DMS 273 treated with DMSO at 0.1 percent for 48 hours (cell line): ENCODE measurements around the gene SLC5A10.
"Not testable (repeated sequence)": the region's sequence is repeated elsewhere in the genome, so short reads cannot be mapped to it uniquely, and the experiment has no call there.

Source experiments
- DNase-seq: peaks from one replicate; lab custom pipeline; 2025; lab: John Stamatoyannopoulos, UW

The SLC5A10 gene

DNA sequence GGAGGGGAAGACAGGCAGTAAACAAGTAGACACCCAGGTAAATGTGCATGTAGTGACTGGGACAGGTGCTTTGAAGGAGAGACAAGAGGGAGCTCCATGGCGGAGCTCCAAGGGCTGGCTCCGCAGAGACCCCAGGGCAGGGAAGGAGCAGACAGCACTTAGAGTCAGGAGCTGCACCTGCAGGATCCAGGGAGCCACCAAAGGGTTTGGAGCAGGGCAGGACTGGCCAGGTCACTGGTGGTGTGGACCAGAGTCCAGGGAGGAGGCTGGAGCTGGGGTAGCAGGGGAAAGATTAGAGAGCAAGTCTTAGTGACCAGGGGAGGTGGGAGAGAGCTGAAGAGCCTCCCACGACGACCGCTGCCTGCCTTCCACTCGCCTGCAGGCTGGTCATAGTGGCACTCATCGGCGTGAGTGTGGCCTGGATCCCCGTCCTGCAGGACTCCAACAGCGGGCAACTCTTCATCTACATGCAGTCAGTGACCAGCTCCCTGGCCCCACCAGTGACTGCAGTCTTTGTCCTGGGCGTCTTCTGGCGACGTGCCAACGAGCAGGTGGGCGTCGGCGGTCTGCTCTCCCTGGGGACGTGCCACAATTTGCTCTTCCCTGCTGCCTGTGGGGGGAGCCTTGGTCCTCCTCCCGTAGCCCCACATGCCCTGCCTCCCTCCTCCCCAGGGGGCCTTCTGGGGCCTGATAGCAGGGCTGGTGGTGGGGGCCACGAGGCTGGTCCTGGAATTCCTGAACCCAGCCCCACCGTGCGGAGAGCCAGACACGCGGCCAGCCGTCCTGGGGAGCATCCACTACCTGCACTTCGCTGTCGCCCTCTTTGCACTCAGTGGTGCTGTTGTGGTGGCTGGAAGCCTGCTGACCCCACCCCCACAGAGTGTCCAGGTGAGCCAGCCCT is 67.3 kb downstream of the SLC5A10 start:
- peak; percentile 24 for DNase-seq

DNA sequence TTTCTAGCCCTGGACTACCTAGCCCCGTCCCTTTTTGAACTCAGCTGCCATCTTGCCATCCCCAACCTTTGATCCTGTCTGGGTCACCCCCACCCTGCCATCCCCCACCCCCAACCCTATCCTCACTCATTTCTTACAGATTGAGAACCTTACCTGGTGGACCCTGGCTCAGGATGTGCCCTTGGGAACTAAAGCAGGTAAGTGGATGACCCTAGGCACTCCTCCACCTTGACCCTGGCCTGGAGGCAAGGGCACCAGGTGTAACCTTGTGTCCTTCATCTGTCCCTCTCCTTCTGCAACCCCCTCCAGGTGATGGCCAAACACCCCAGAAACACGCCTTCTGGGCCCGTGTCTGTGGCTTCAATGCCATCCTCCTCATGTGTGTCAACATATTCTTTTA is 68.1 kb downstream of the SLC5A10 start:
- DNase-seq: no peak

DNA sequence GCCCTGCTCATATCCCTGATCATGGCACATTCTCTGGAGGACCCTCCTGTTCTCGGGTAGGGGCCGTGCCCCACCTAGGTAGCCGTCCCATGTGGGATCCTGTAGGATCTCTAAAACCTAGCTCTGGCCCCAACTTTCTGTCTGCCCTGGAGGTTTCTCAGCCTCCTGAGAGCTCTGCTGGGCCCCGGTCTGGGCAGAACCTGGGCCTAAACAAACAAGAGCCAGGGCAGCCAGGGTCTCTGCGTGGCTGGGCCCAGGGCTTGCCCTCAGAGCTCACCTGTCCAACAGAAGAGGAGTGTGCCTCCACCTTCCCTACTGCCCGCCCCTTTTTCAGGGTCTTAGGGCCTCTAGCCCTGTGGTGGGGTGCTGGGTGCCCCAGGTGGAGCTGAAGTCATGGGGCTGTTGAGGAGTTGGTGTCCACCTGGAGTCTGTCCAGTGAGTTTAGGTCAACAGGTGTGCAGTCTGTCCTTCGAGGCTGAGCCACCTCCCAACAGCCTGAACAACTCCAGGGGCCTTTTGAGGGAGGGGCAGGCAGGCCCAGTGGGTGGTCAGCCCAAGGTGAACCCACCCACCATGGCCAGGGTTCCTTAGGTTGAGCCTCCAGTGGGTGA is 69.2 kb downstream of the SLC5A10 start:
- not testable (repeated sequence) for DNase-seq

DNA sequence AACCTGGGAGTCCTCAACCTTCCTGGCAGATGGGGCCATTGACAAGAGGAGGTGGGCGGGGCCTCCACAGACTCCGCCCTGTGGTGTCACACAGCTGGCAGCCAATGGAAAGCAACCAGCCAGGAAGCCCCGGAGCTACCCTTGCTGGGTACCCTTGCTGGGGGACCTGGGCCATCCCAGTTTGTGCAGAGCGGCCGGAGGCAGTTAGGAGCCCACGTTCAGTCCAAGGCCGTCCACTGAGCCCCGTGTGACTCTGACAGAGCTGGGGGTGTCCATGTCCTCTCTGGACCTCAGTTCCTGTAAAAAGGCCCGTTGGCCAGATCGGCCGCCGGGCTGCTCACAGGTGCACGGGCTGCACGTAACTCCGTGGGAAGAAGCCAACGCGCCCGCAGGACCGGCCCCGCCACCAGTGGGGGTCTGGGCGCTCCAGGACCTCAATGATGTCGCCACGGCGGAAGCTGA is 69.7 kb downstream of the SLC5A10 start:
- no peak for DNase-seq

DNA sequence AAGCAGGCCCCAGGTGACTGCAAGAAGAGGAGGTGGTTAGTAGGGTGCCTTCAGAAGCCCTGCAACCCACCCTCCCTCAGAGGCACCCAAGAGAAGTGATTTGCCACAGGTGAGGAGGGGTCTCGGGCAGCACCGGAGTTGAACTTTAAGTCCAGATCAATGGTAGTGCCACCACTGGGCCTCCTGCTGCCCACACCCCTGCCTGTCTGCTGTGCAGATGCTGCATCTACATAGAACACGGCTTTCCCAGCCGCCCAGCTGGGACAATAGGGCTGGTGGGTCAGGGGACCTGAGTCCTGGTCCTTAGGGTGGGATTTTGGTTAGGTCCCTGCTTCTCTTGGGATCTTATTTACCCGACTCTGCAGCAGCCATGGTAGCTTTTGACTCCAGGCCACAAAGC is 70.2 kb downstream of the SLC5A10 start:
- DNase-seq: no peak

DNA sequence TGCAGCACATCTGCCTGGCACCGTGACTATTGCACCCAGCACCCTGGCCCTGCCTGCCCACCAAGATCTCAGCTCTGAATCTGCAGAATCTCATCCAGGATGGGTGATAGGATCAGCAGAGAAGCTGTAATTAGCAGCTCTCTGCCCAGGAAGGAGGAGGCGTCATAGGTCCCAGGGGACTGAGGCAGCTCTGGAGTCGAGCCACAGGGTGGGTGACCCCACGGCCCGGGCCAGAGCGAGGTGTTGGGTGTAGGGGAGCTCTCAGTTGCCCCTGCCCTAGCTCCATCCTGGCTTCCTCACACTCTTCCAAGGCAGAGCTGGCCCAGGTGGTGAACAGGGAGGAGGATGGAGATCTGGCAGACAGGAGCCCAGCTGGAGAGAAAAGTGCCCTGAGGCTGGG is 70.8 kb downstream of the SLC5A10 start:
- DNase-seq: no peak

DNA sequence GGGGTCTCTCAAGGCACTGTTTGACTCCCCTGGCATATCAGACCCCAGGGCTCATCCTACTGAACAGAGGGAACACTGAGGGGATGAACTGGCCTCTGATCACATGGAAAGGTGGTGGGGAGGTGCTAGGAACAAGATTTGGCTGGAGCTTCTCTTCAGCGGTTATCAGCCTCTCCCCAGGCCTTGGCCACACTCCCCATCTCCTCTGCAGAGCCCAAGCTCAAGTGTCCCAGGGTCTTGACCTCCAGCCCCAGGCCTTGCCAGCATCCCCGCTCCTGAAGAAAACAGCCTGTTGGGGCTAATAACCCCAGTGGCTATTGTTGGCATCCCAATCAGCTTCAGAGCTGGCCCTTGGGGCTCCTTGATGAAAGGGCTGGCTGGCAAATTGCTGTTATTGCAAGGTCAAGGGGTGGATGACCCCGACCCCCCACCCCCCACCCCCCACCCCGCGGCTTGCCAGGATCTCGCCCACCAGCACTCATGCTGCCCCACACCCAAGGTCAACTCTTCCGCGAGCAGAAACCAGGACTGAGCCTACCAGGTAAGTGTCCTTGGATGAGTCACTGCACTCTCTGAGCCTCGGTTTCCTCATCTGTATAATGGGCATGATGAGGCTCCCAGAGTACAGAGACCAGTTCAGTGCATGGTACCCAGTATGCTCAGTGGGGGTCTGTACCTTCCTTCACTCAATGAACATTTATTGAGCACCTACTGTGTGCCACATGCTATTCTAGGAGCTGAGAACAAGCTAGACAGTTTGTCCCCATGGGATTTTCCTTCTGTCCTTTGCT is 71.4 kb downstream of the SLC5A10 start:
- DNase-seq: no peak

DNA sequence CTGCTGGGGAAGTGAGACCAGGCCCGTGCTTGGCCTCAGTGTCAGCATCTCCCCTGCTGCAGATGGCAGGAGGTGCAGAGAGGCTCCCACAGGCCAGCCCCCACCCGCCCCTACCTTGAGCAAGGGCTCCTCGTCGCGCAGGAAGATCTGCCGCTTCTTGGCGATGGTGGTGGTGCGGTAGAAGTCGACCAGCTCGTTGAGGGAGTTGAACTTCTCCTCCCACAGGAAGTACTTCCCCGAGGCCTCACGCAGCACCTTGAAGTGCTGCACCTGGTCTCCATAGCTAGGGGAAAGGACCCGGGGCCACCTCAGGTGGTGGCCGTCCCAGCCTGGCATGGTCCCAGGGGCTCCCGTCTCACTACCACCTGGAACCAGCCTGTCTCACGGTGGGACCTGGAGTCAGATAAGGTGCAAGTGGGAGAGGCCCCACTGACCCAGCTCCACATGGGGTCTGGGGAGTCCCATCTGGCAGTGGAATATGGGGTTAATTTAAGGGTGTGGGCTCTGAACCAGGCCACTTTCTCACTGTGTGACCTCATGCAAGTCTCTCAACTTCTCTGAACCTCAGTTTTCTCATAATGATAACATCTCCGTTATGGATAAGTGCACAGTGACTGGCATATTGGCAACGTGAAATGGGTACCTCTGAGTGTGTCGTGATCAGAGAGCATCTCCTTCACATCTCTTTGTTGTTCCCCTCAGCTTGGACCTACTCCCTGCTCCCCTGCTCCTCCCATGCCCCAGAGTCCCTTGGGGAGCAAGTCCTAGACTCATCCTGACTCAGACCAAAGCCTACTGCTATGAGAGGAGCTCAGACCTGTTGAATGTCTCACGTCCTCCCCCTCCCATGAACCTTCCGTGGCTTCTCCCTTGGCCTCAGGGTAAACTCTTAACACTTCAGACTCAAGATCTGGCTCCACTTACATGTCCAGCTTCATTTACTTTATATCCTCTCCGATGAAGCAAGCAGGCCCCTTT is 72.4 kb downstream of the SLC5A10 start:
- no peak for DNase-seq

DNA sequence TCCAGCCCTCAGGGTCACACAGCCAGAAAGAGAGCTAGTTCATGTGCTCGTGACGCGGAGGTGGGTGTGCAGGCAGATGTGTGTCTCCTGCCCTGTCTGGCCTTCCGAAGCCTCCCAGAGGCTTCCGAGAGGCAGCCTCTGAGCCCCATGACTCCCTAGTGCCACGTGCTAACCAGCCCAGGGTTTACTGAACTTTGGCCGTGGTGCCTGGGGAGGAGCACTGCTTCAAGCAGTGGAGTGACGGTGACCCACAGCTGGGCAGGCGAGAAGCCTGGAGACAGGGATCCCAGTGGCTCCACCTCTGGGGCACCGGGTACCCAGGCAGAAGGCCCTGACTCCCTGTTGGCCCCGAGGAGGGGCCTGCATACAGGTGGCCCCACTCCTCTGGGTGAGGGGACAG is 76.7 kb downstream of the SLC5A10 start:
- DNase-seq: not testable (repeated sequence)

DNA sequence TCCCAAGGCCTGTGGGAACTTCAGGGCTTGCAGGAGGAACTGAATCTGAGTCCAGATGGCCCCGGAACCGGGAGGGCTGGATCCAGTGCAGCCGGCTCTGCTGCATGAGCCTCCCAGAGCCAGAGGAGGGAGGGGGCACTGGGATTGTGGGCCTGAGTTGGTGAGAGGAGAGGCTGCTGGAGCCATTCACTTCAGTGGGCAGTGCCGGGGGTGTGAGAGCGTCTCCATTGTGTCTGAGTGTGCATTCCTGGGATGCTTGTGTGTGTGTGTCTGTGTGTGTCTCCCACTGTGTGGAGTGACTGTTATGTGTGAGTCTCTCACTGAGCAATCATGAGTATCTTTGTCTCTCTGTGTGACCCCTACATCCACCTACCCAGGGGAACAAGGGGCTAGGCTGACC is 77.8 kb downstream of the SLC5A10 start:
- DNase-seq: not testable (repeated sequence)

DNA sequence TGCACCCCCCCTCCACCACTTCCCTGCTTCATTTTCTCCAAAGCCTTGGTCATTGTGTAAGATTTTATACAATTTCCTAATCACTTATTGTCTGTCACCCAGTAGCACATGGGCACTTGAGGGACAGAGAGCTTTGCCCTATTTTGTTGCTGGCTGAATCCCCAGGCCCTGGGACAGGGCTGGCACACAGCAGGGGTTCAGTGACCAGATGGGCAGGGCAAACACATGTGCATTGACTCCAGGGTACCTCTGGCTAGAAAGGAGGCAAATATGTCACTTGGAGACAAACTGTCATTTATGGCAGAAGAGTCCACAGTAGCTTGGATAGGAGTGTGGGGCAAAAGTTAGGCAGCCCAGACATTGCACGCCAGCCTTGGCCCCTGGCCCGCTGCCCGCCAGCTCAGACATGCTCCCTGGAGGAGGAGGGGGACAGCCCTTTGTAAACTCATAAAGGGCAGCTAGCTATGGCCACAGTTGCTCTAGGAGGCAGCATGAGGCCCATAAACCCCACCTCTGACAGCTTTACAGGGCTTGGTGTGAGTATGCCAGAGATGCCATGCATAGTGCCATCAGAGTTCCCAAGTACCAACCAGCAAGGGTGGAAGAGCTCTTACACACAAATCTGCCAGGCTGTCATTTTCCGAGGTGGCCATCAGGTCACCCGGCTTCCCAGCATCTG is 78.9 kb downstream of the SLC5A10 start:
- not testable (repeated sequence) for DNase-seq

DNA sequence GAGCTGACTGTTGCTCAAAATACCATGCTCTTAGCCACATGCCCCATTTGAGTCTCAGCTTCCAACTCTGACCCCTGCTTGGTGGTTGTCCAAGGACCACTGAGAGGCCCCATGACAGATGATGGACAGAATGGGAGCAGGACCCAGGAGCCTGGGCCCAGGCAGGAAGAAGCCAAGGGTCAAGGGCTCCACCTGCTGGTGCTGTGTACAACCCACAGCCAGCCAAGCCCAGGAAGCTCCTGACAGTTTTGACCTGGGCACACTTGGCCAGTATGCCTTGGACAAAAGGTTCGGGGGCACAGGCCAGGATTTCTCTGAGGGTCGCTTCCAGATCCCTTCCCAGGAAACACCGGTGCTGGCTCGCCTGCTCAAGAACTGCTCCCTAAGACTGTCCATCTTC is 79.8 kb downstream of the SLC5A10 start:
- not testable (repeated sequence) for DNase-seq

DNA sequence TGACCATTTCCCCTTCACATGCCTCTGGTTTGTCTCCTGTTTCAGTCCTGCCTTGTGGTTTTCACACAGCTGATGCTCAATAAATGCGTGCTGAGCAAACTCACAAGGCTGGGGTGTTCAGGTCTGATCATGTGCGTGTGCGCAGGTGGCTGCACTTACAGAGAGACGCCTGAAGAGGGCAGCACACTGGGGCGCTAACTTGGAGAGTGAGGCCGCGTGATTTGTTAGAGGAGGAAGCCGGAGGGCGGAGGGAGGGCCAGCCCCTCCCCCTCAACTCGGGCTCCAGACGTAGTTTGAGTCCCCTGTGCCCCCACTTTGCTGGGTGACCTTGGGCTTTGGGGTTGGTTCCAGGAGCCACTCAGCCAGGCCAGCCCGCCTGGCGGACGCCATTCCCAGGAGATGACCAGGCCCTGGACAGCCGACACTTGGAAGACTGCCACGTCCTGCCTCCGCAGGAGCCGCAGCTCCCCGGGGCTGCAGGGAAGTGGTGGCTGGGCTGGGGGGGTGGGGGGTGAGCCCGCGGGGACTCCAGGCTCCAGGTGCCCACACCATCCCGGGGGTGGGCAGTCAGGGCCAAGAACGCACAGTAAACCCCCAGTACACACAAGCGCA is 80.5 kb downstream of the SLC5A10 start:
- not testable (repeated sequence) for DNase-seq

DNA sequence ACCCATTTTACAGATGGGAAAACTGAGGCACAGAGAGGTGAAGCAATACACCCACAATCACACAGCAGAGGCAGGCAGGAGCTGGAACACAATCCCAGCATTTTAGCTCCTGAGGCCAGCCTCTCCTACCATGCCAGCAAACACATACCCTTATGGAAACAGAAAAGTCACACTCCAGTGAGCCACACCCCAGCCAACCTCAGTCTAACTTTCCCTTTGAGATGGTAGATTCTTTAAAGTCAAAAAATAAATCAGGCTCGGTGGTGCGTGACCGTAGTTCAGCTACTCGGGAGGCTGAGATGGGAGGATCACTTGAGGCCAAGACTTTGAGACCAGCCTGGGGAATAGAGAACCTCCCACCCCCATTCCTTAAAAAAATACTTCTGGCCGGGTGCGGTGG is 84.2 kb downstream of the SLC5A10 start:
- not testable (repeated sequence) for DNase-seq

DNA sequence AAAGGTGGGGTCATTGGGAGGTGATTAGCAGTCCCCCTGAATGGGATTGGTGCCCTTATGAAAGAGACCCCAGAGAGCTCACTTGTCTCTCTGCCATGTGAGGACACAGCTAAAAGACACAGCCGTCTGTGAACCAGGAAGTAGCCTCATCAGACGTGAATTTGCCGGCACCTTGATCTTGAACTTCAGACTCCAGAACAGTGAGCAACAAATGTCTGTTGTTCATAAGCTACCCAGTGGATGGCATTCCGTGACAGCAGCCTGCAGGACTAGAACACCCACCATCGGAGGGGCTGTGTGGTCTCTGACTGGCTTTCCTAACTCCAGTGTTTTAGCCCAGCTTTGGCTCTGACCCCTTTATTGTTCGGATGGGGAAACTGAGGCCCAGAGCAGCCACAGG is 85.6 kb downstream of the SLC5A10 start:
- not testable (repeated sequence) for DNase-seq

DNA sequence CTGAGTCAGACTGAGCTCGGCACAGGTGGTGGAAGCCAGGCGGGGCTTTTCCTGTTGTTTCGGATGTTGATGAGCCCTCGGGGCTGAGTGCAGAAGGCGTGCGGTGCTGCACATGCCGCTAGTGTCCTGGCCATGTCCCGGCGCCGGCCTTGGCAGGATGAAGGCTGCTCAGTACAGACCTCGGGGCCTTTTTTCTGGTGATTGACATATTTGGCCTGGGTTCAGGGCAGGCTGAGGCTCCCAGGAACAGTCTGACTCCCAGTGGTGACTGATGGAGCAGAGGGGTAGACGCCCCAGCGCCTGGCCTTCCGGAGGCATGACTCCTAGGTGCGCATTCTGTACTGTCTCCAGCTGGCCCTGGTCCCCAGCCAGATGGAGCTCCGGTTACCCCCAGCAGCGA is 86.0 kb downstream of the SLC5A10 start:
- not testable (repeated sequence) for DNase-seq

DNA sequence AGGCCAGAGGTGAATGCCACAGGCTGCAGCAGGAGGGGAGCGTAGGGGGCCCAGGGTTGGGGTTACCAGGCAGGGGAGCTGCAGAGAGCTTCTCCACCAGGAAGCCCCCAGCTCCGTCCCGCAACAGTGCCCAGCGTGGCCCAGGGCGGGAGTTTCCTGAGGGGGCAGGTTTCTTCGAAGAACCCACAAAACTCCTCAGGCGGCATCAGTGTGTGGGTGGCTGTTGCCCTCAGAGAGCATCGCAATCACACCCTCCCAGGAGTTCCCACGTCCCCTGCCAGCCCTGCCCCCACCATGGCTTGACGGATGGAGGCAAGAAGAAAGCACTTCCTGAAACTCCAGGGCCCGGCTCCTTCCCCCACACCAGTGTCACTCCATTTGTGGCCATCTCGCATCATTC is 86.8 kb downstream of the SLC5A10 start:
- DNase-seq: not testable (repeated sequence)

DNA sequence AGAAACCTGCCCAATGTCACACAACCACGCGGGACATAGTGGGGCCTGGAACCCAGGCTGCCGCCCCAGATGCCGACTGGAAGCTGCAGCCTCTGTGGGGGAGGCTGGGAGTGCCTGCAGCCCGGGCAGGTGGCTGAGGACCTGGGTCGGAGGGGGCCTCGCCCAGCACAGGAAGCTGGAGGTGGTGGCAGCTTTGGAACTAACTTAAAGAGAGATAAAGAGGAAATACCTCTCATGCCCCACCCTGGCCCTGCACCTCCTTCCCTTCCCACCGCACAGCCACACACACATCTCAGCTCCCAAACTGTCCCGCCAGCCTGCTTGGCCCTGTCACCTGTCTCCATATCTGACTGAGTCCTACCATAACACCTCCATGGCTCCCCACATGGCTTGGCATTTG is 88.4 kb downstream of the SLC5A10 start:
- not testable (repeated sequence) for DNase-seq

DNA sequence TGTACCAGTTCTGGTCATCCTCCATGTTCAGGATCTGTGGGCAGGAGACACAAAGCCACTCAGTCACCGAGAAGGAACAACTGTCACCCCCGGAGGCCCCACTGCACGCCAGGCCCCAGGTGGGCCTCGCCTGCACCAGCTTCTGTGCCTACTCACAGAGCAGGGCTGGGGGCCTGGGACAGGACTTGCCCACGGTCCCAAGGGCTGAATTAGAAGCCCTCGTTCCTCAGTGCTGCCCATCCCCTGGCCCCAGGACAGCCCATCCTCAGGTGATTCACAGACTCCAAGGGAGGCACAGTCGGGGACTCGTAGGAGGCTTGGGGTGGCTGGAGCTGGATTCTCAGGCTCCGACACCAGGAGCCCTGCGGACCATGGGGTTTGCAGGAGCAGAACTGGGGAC is 89.9 kb downstream of the SLC5A10 start:
- DNase-seq: not testable (repeated sequence)

DNA sequence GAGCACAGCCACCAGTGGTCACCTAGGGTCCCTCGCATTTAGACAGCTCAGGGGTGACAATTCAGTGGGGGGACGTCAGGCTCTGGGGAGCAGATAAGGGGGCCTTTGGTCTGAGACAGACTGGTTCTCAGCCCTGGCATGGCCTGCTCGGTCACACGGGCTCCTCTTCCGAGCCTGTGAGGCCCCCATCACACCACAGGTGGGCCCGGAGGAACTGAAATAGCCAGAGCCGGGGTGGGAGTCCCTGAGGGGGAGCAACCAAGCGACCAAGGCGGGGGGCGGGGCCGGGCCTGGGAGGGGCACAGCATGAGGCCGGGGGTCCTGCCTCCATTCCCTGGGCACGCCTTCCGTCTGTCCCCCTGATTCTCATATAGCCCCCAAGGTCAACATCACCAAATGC is 90.4 kb downstream of the SLC5A10 start:
- DNase-seq: not testable (repeated sequence)
